DLD1 (cell line): Measurements from ENCODE around the gene C11orf21.

Experiments used
- in situ Hi-C: cut with HindIII; loops from 2 replicates; pipeline ENCODE4 v1.10.0; 2017; ENCODE audit warnings: low sequenced_read_pairs

The C11orf21 gene

GRCh38 chr11:2325719-2326118 is 24.0 kb upstream of the C11orf21 start:
- in situ Hi-C loops = loop anchor here (5.0 to 25.0 kb wide), 2 partner anchors 143 to 187 kb away; no protein-coding TSS in a partner anchor

GRCh38 chr11:2325123-2325522 is 23.4 kb upstream of the C11orf21 start:
- in situ Hi-C loops = loop anchor here (5.0 to 25.0 kb wide), 2 partner anchors 143 to 187 kb away; no protein-coding TSS in a partner anchor

- in situ Hi-C loops = no loop called here
These were observed 19.6 kb upstream of the C11orf21 start for GRCh38 chr11:2321311-2321683.

GRCh38 chr11:2320568-2321310 is 19.0 kb upstream of the C11orf21 start:
- in situ Hi-C loops = no loop called here

GRCh38 chr11:2319791-2320472 is 18.2 kb upstream of the C11orf21 start:
- in situ Hi-C loops = no loop called here

GRCh38 chr11:2318707-2319106 is 17.0 kb upstream of the C11orf21 start:
- in situ Hi-C loops = no loop called here

- in situ Hi-C loops = no loop called here
These were observed 16.4 kb upstream of the C11orf21 start for GRCh38 chr11:2318123-2318522.

- in situ Hi-C loops = no loop called here
These were observed 15.8 kb upstream of the C11orf21 start for GRCh38 chr11:2317354-2318050.

GRCh38 chr11:2316963-2317244 is 15.2 kb upstream of the C11orf21 start:
- in situ Hi-C loops = no loop called here

- in situ Hi-C loops = no loop called here
These were observed 14.6 kb upstream of the C11orf21 start for GRCh38 chr11:2316169-2316962.

GRCh38 chr11:2315395-2316168 is 13.9 kb upstream of the C11orf21 start:
- in situ Hi-C loops = no loop called here

GRCh38 chr11:2314525-2315394 is 13.0 kb upstream of the C11orf21 start:
- in situ Hi-C loops = no loop called here

GRCh38 chr11:2314136-2314524 is 12.4 kb upstream of the C11orf21 start:
- in situ Hi-C loops = no loop called here

- in situ Hi-C loops = no loop called here
These were observed 11.6 kb upstream of the C11orf21 start for GRCh38 chr11:2313051-2313951.

GRCh38 chr11:2312232-2313042 is 10.7 kb upstream of the C11orf21 start:
- in situ Hi-C loops = no loop called here

- in situ Hi-C loops = no loop called here
These were observed 9.8 kb upstream of the C11orf21 start for GRCh38 chr11:2311353-2312133.

GRCh38 chr11:2310786-2311352 is 9.2 kb upstream of the C11orf21 start:
- in situ Hi-C loops = no loop called here
